ENCODE data around the gene JAML. TPM values are rescaled to one million over a fixed set of nuclear protein-coding genes. Genes with fewer than 3 reads are reported as not detected.

JAML gene
- total and polyA plus RNA-seq, 9 of the 15 experiments (the other 6 are each of a cell fraction or from before 2014, with no cell fraction given), result 0.05 to 0.32 (median 0.22) TPM; not detected in 4

DNA sequence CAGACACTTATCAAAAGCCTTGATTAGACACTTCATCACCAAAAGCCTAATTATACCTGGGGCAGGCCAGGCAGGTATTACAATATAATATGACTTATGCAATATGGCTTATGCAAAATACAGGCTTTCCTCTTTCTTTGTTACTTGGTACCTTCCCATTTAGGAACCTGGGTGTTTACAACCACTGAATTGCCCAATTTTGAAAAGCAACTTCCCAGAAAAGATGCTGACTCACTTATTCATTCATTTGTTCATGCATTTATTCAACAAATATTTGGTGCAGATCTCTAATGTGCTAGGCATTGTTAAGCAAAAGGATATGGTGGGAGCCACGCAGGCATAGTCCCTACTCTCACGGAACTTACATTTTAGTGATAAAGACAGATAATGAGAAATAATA is 13.6 kb upstream of the JAML start (continued):
- TF ChIP-seq, protein P1, sequence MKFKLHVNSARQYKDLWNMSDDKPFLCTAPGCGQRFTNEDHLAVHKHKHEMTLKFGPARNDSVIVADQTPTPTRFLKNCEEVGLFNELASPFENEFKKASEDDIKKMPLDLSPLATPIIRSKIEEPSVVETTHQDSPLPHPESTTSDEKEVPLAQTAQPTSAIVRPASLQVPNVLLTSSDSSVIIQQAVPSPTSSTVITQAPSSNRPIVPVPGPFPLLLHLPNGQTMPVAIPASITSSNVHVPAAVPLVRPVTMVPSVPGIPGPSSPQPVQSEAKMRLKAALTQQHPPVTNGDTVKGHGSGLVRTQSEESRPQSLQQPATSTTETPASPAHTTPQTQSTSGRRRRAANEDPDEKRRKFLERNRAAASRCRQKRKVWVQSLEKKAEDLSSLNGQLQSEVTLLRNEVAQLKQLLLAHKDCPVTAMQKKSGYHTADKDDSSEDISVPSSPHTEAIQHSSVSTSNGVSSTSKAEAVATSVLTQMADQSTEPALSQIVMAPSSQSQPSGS (CRISPR knock-in tag; IDR thresholded peaks at IDR 0.05), result no peak
- TF ChIP-seq MAFK (IDR thresholded peaks at IDR 0.05; ENCODE audit: low read length) (peak; percentile 34), MAFG (tag; conservative IDR thresholded peaks at IDR 0.05) (no peak; the same call in 1 of the 2 replicates), HNRNPK (IDR thresholded peaks at IDR 0.05; ENCODE audit: low read depth, low read length, poor library complexity, severe bottlenecking) (no peak), ZNF785 (CRISPR knock-in tag; IDR thresholded peaks at IDR 0.05) (no peak), TGIF2 (CRISPR knock-in tag; IDR thresholded peaks at IDR 0.05) (no peak), ASH1L (IDR thresholded peaks at IDR 0.05; ENCODE audit: borderline replicate concordance, low read depth, partially characterized antibody) (no peak), ZBTB8A (IDR thresholded peaks at IDR 0.05; ENCODE audit: partially characterized antibody) (no peak), CAMTA2 (CRISPR knock-in tag; conservative IDR thresholded peaks at IDR 0.05) (no peak), FOXJ2 (tag; IDR thresholded peaks at IDR 0.05) (no peak), NR2C2 (CRISPR knock-in tag; IDR thresholded peaks at IDR 0.05) (no peak), NR2C2 (tag; IDR thresholded peaks at IDR 0.05) (no peak), SMAD3 (CRISPR knock-in tag; conservative IDR thresholded peaks at IDR 0.05) (no peak), CBX2 (IDR thresholded peaks at IDR 0.05; ENCODE audit: insufficient read depth, low read length, poor library complexity, severe bottlenecking) (no peak), RCOR1 (IDR thresholded peaks at IDR 0.05; ENCODE audit: borderline replicate concordance in 1 of 2, low read depth in 2 of 2, low read length in 2 of 2) (no peak), HDAC6 (IDR thresholded peaks at IDR 0.05; ENCODE audit: low read depth, low read length) (no peak), ZNF316 (IDR thresholded peaks at IDR 0.05) (peak; percentile 72), ZNF695 (CRISPR knock-in tag; IDR thresholded peaks at IDR 0.05) (no peak), EHMT2 (IDR thresholded peaks at IDR 0.05) (no peak), NFRKB (IDR thresholded peaks at IDR 0.05; ENCODE audit: low read depth) (no peak), FOXP1 (CRISPR knock-in tag; IDR thresholded peaks at IDR 0.05) (no peak)
- TF ChIP-seq, protein P2, sequence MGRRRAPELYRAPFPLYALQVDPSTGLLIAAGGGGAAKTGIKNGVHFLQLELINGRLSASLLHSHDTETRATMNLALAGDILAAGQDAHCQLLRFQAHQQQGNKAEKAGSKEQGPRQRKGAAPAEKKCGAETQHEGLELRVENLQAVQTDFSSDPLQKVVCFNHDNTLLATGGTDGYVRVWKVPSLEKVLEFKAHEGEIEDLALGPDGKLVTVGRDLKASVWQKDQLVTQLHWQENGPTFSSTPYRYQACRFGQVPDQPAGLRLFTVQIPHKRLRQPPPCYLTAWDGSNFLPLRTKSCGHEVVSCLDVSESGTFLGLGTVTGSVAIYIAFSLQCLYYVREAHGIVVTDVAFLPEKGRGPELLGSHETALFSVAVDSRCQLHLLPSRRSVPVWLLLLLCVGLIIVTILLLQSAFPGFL (CRISPR knock-in tag; IDR thresholded peaks at IDR 0.05), result no peak
- TF ChIP-seq, protein P3, sequence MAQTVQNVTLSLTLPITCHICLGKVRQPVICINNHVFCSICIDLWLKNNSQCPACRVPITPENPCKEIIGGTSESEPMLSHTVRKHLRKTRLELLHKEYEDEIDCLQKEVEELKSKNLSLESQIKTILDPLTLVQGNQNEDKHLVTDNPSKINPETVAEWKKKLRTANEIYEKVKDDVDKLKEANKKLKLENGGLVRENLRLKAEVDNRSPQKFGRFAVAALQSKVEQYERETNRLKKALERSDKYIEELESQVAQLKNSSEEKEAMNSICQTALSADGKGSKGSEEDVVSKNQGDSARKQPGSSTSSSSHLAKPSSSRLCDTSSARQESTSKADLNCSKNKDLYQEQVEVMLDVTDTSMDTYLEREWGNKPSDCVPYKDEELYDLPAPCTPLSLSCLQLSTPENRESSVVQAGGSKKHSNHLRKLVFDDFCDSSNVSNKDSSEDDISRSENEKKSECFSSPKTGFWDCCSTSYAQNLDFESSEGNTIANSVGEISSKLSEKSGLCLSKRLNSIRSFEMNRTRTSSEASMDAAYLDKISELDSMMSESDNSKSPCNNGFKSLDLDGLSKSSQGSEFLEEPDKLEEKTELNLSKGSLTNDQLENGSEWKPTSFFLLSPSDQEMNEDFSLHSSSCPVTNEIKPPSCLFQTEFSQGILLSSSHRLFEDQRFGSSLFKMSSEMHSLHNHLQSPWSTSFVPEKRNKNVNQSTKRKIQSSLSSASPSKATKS (CRISPR knock-in tag; IDR thresholded peaks at IDR 0.05), result no peak
